Chondrocyte (in vitro differentiated cells): ENCODE results near the gene MAP3K12. TPM values are rescaled to one million over a fixed set of nuclear protein-coding genes. Genes with fewer than 3 reads are reported as not detected.

Experiments
- DNase-seq: peaks from one replicate; pipeline ENCODE4 v3.0.0; 2021; ENCODE audit warnings: mixed read lengths, low spot score
- H3K27ac Mint-ChIP-seq: one replicate; pipeline ENCODE4 v1.8.0; 2021; ENCODE audit warnings: mild to moderate bottlenecking, moderate library complexity, mixed read lengths; ENCODE audit not compliant: unreplicated experiment
- H3K27me3 Mint-ChIP-seq: 2 replicates; pipeline ENCODE4 v1.8.0; 2021; ENCODE audit warnings: low read depth, mixed read lengths
- H3K36me3 Mint-ChIP-seq: 2 replicates; pipeline ENCODE4 v1.8.0; 2021; ENCODE audit warnings: low read depth, mixed read lengths
- H3K4me1 Mint-ChIP-seq: 2 replicates; pipeline ENCODE4 v1.8.0; 2021; ENCODE audit warnings: low read depth, mild to moderate bottlenecking, mixed read lengths
- H3K4me3 Mint-ChIP-seq: one replicate; pipeline ENCODE4 v1.8.0; 2021; ENCODE audit warnings: mild to moderate bottlenecking, moderate library complexity, mixed read lengths; ENCODE audit not compliant: unreplicated experiment
- H3K9me3 Mint-ChIP-seq: 2 replicates; pipeline ENCODE4 v1.8.0; 2021; ENCODE audit warnings: low read depth, mixed read lengths
- total RNA-seq: library from RNA; stranded (reverse); gene quantifications from 3 replicates; pipeline ENCODE4 v1.2.1, GENCODE V29; 2021
- TF ChIP-seq, protein P1 (sequence below): fragments of 200-600 bp; sonication (generic); IDR thresholded peaks from 2 replicates; pipeline ENCODE4 v1.5.0; 2021; ENCODE audit warnings: antibody characterized with exemption, mild to moderate bottlenecking, moderate library complexity

Gene MAP3K12
- total RNA-seq, 1 donor from 2014 or later, result 26.9 TPM

DNA sequence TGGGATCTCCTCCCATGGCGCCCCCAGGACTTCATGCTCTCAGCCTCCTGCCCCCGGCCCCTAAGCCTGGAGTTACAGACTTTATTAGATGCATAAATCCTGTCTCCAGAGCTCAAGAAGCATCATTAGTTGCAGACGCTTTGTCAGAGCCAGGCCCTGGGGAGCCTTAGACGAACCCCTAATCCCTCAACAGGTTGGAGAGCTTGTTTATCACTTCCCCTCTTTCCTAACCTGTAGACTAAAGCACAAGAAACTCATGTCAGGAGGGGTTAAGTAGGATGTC, 8.3 kb upstream of the MAP3K12 start:
- Mint-ChIP-seq H3K27me3 (no peaks in the 10 kb centered on the region), H3K4me1 (peaks cover 31% of the 10 kb centered on the region), H3K9me3 (no peaks in the 10 kb centered on the region), H3K36me3 (peaks cover 5% of the 10 kb centered on the region), H3K4me3 (no peak overlapping the region), H3K27ac (peak overlapping the region; percentile 45)
- TF ChIP-seq, protein P1, sequence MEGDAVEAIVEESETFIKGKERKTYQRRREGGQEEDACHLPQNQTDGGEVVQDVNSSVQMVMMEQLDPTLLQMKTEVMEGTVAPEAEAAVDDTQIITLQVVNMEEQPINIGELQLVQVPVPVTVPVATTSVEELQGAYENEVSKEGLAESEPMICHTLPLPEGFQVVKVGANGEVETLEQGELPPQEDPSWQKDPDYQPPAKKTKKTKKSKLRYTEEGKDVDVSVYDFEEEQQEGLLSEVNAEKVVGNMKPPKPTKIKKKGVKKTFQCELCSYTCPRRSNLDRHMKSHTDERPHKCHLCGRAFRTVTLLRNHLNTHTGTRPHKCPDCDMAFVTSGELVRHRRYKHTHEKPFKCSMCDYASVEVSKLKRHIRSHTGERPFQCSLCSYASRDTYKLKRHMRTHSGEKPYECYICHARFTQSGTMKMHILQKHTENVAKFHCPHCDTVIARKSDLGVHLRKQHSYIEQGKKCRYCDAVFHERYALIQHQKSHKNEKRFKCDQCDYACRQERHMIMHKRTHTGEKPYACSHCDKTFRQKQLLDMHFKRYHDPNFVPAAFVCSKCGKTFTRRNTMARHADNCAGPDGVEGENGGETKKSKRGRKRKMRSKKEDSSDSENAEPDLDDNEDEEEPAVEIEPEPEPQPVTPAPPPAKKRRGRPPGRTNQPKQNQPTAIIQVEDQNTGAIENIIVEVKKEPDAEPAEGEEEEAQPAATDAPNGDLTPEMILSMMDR, result no peak
- DNase-seq, result no peak

DNA sequence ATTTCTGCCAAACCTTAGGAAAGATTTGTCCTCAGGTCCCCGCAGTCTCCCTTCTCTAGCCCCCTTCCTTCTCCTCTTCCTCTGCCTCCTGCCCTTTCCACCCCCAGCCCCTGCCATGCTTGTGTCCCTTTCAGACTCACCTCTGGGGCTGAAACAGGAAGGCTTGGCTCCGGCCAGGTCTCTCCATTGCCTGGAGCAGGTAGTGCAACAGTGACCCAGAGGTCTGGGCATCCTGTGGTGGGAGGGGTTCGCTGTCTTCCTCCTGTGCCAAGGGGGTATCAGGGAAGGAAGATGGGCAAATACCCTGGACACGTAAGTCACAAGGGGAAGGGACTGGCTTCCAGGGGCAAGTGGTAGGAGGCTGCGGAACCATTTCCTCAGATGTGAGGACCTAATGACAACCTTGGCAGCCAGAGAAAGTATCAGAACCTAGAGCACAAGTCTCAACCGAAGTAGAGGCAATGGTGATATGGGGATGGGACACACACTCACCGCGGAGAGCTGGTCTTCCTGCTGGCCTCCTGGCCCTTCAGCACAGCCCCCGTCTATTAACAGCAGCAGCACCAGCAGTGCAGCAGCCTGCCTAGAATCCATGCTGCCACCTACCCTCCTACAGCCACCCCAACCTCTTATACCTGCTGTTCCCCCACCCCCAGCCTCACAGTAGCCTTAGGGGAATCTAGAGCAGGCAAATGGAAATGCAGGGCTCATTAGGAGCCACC, 7.8 kb upstream of the MAP3K12 start, which contains the start of gene NPFF:
Gene NPFF (minus strand): TSS at position 604 of the 722 bp plus-strand sequence. CDS start 10 bp downstream, at position 594.
- DNase-seq, result no peak
- Mint-ChIP-seq H3K4me3 (no peak within 1 kb of the TSS), H3K27ac (peak within 1 kb of the TSS; percentile 87), H3K27me3 (no peaks in the 10 kb centered on the region), H3K4me1 (peaks cover 36% of the 10 kb centered on the region), H3K36me3 (peaks cover 5% of the 10 kb centered on the region), H3K9me3 (no peaks in the 10 kb centered on the region)
- TF ChIP-seq, protein P1, result no peak

DNA sequence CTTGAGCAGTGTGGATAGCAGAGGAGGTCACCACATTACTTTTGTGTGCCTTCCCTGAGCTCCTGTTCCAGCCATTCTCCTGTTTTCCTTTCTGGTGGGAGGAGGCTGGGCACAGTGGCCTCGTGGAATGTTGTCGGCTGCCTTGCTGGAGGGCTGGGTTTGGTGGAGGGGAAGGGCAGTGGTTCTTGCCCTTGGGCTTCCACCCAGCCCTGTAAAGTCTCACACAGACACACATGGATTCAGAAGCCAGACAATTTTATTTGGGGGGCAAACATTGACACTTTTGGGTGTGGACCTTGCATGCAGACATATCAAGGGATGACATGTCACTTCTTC, 7.2 kb upstream of the MAP3K12 start:
- Mint-ChIP-seq H3K4me1 (peaks cover 41% of the 10 kb centered on the region), H3K9me3 (no peaks in the 10 kb centered on the region), H3K36me3 (peaks cover 3% of the 10 kb centered on the region), H3K27ac (peak overlapping the region; percentile 87), H3K4me3 (no peak overlapping the region), H3K27me3 (no peaks in the 10 kb centered on the region)
- no peak for DNase-seq
- TF ChIP-seq, protein P1, result no peak

DNA sequence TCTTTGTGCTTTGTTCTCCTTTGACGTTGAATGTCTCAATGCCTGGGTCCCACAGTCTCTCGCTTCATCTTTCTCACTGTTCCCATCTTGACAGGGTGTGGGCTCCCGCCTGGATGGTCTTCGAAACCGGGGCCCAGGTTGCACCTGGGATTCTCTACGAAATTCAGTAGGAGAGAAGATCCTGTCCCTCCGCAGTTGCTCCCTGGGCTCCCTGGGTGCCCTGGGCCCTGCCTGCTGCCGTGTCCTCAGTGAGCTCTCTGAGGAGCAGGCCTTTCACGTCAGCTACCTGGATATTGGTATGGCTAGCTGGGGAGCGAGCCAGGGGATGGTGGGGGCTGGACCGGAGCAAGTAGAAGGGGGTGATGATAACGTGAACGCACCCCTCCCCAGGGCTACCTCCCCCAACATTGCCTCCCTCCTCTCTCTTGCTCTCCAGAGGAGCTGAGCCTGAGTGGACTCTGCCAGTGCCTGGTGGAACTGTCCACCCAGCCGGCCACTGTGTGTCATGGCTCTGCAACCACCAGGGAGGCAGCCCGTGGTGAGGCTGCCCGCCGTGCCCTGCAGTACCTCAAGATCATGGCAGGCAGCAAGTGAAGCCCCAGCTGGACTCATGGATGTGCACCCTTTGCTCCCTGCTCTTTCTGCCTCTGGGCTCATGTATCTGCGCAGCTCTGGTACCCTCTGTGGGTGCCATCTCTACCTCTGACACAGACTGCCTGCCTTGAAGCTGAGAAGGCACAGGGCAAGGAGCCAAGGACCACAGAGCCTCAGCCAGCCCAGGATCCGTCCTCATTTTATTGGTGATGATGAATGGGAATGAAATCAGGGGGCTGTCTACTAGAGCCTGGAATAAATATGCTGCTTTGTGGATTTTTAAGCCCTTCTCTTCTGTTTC, 6.5 kb upstream of the MAP3K12 start:
- H3K27ac Mint-ChIP-seq, result peak overlapping the region; percentile 87
- TF ChIP-seq, protein P1, result no peak
- H3K36me3 Mint-ChIP-seq, result peaks cover 3% of the 10 kb centered on the region
- H3K9me3 Mint-ChIP-seq, result no peaks in the 10 kb centered on the region
- H3K27me3 Mint-ChIP-seq, result no peaks in the 10 kb centered on the region
- peak overlapping the region; percentile 4 for H3K4me3 Mint-ChIP-seq
- peaks cover 41% of the 10 kb centered on the region for H3K4me1 Mint-ChIP-seq
- DNase-seq, result no peak

DNA sequence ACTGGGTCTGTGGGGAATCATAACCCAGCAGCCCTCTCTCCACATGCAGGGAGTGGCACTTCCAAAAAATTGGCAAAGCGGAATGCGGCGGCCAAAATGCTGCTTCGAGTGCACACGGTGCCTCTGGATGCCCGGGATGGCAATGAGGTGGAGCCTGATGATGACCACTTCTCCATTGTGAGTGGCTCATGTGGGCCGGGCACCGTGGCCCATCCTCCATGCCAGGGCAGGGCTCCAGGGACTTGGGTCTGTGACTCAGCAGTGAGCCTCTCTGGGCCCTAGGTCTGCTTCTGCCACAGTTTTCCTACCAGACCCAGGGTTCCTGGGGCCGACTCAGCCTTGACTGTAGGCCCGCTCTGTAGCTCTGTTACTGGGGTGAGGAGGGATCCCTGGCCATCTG, 5.8 kb upstream of the MAP3K12 start:
- Mint-ChIP-seq H3K4me1 (peaks cover 44% of the 10 kb centered on the region), H3K27ac (peak overlapping the region; percentile 87), H3K9me3 (no peaks in the 10 kb centered on the region), H3K27me3 (no peaks in the 10 kb centered on the region), H3K4me3 (no peak overlapping the region), H3K36me3 (peaks cover 3% of the 10 kb centered on the region)
- TF ChIP-seq, protein P1, result no peak
- DNase-seq, result no peak
